Epidermal melanocyte (primary cell): ENCODE measurements around the gene LGALS9C.
"Not testable (repeated sequence)": the region's sequence is repeated elsewhere in the genome, so short reads cannot be mapped to it uniquely, and the experiment has no call there.

Experiments
- DNase-seq: peaks from one replicate; pipeline ENCODE4 v3.0.0; 2011; ENCODE audit warnings: low spot score; ENCODE audit not compliant: insufficient read length

Gene LGALS9C

DNA sequence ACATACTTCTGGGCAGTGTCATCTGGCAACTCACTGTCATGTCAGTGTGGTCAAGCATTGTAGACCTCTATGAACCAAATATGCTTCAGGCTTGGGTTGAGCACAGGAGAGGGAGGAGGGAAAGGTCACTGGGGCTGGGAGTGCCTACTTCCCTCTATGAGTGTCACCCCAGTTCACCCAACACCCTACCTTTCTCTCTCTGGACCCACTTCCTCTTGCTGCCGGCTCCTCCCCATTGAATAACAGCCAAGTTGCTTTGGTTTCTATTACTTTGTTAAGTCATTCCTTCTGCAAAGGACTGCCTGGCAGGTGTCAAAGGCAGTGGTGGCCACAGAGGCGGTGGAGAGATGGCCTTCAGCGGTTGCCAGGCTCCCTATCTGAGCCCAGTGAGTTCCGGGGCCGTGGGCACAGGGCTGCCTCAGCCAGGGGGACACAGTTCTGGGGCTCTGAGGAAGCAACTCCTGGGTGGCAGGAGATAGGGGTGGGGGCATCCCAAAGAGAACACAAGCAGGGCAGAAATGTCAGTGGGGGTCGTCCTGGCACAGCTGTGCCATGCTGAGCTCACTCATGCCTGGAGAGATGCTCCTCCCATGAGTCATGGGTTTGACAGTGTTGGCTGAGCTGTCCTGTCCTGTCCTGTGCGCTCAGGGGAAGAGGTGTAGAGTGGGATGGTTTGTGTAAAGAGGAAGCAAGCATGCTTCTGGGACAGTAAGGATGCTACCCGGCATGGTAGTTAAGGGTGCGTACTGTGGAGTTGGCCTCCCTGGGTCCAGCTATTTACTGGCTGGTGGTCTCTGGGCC lies at the start of gene LGALS9C:
Gene LGALS9C, plus strand, starts transcription at position 282 of the 801 bp plus-strand sequence. Its CDS starts 66 bp downstream, at position 348.
- not testable (repeated sequence) for DNase-seq

DNA sequence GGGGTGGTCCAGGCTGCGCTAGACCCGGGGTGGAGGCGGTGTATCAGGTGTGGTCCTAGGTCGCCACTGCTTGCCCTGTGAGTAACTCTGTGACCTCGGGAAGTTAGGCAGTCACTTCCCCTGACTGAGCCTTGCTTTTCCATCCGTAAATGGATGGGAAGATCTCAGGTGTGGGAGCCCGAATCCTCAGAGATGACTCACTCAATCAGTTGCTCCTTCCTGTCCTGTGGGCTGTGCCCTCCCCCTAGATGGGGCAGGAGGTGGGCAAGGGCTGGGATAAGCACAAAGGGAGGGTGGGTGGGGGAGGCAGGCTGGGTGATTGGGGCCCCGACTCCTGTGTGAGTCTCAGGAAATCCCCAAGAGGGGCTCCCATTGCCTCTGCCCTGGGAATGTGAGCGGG lies 44.4 kb upstream of the LGALS9C start:
- DNase-seq = not testable (repeated sequence)

DNA sequence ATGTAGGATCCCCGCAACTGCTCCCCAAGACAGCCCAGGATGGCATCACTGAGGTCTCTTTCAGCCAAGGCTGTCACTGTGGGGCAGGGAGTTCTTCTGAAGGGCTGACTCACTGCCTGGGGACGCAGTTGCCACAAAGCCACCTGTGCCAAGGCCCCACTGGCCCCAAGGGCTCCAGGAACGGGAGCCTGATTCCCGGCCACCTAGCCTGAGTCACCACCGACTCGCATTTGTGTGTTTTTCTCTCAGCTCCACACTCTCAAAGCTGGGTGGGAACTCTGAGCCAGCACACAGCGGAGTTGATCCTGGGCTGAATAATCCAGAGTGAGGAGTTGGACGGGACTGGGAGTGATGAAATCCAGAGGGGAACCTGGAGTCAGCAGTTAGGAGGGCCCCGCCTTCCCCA lies 37.1 kb upstream of the LGALS9C start:
- DNase-seq = not testable (repeated sequence)

- DNase-seq = not testable (repeated sequence)
Observed at GRCh38 chr17:18442093-18442492, 34.5 kb upstream of the LGALS9C start.

DNA sequence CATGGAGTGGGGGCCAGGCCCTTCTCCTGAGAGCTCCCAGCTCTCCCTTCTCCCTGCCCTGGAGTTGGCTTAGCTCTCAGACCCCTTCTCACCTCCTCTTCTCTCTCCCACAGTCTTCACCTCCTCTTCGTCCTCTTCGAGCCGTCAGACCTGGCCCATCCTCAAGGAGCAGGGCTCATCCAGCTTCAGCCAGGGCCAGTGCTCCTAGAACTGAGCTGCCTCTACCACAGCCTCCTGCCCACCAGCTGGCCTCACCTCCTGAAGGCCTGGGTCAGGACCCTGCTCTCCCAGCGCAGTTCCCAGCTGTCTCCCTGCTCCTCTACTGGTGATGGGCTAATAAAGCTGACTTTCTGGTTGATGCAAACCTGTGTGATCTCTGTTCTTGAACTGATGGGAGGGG lies 34.1 kb upstream of the LGALS9C start:
- not testable (repeated sequence) for DNase-seq

GRCh38 chr17:18447476-18448205 lies 28.9 kb upstream of the LGALS9C start:
- not testable (repeated sequence) for DNase-seq

DNA sequence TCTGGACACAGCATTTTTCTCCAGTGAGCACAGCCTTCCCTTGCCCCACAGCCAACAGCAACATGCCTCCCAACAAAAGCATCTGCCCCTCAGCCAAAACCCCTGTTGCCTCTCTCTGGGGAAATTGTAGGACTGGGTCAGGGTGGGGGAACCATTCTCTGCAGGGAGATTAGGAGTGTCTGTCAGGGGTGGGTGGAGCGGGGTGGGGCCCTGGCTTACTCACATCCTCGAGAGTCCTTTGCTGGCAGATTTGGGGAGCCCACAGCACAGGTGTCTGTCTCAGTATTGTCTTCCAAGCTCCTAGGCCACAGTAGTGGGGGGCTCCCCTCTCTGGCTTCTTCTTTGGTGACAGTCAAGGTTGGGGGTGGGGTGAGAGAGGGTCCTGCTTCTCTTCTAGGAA lies 28.3 kb upstream of the LGALS9C start:
- DNase-seq = not testable (repeated sequence)

DNA sequence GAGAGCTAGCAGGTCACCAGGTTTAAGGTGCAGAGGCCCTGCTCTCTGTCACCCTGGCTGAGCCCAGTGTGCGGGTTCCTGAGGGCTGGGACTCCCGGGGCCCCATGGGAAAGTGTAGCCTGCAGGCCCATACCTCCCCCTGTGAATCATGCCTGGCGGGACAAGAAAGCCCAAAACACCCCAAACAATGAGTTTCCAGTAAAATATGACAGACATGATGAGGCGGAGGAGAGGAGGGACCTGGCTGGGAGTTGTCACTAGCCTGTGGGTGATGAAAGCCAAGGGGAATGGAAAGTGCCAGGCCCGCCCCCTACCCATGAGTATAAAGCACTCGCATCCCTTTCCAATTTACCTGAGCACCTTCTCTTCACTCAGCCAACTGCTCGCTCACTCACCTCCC lies 26.8 kb upstream of the LGALS9C start:
- DNase-seq = not testable (repeated sequence)

DNA sequence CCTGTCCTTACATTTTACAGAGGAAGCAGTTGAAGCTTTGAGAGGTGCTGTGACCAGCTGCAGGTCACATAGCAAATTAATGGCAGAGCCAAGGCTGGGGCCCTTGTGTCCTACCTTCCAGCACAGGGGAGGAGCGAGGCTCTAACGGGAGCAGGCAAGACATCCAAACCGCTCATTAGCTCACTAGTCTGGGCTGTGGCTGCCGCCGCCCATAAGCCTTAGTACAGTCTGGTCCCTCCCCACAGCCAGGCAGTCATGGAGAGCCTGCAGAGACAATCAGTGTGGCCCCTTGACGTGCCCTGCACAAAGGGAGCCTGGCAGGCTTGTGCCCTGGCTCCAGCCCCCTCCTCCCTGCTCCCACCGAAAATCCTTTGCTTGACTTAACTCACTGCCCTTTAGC lies 25.6 kb upstream of the LGALS9C start:
- not testable (repeated sequence) for DNase-seq

DNA sequence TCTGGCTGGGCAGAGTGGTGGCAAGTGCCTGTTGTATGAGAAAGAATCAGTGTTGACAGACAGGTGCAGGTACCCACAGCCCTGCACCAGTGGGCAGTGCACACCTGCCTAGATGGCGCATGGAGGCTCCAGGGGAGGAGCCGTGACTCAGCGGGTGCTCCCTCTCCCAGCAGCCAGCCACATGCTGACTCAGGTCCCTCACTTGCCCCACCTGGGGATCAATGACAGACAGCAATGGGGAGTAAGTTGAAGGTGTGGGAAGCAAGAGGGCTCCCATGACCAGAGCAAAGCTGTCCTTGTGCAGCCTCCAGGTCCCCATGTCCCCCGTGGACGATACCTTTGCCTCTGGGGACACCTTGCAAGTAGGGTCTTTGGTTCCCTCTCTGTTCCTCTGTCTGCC lies 24.6 kb upstream of the LGALS9C start:
- not testable (repeated sequence) for DNase-seq

- peak; percentile 8 for DNase-seq
Observed at GRCh38 chr17:18459035-18459434, 17.6 kb upstream of the LGALS9C start.

DNA sequence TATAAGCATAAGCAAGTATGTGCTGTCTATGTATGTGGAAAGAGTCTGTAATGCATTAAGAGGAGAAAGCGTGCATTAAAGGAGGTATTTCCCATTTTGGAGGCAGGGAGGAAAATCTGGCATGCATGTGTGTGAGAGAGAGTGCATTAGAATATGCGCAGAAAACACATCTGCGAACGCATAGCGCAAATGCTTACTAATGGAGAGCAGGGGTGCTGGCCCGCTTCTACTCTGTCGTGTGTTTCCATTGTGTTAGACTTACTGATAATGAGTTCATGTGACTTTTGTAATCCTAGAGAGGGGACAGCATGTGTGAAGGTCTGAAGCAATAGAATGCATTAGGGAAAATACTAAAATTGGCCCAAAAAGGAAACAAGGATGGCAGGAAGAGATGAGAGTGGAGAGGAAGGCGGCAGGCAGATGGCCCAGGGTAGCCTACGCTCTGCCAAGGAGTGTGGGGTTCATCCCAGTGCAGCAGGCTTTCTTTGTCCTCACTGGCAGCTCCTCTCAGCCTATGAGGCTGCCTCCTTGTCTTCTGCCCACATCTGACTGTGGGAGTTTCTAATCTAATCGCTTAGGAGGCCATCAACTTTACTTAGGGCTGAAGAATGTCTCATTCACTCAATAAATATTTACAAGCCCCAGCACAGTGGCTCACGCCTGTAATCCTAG lies 12.6 kb upstream of the LGALS9C start:
- DNase-seq = peak; percentile 18

DNA sequence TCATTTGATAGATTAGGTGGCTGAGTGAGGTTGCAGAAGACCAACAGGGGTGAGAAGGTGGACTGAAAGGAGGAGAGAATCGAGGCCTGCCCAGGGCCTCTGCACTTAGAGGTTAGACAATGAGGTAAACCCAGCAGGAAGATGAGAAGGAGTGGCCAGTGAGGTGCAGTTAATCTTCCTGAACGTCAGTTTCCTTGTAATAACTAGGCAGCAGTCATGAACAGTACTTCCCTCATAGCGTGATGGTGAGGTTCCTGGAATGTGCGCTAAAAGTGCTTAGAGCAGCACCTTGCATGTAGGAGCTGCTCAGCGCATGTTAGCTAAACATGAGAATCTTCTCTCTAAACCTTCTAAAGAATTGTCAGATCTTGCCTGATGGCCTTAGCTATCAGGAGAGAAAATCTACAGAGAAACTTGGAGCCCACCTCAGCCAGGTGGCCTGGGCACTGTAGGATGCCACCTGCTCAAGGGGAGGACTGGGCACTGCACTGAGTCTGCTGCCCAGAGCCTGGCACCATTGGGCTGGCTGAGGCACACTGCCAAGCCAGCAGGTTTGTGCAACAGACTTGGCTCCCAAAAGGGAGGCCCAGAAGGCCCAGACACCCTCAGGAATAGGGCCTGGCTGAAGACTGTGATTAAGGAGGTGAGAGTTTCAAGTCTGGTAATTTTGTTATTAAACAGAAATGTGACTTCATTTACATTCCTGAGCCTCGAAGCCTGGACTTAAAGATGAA lies 10.2 kb upstream of the LGALS9C start:
- not testable (repeated sequence) for DNase-seq

DNA sequence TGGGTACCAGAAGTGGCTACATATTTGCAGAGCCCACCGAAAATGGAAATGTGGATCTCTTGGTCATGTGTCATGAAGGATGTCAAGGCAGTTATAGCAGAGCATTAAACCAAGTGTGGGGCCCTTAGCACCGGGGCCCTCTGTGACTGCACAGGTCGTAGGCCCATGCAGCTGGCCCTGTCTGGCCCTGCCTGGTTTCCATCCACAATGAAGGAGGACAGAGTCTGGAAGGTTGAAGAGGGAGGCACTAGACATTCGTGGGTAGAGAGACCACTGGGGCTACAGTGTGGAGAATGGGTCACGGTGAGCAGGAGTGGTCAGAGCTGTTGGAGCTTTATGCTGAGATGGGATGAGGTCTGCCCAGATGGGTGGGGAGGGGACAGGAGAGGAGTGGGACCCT lies 9.6 kb upstream of the LGALS9C start:
- DNase-seq = not testable (repeated sequence)

DNA sequence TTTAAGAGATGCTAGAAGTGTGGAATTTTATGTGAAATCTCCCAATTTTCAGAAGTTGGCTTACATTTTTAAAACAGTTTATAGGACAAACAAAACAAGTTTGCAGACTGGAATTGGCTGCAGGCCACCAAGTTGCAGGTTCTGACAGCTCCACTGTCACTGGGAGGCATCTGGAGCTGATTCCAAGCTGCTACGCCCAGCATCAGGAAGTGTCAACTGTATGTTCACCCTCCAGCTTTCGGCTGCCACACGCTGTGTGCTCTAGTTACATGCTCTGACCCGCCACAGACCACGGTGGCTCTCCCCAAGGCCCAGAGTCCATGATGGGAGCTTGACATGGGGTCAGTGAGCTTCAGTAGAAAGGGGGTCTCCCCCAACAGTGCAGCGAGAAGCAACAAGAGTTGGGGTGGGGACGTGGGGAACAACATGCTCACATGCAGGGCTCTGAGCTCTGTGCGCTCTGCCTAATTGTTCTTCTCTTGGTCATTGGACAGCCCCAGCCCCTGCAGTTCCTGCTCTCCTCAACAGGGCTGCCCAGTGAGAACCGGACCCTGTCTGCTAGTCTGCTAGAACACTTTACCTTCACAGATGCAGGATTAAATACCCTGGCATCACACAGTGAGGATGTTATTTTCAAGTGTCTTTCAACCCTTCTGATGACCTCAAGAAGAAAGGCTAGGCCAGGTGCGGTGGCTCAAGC lies 8.0 kb upstream of the LGALS9C start:
- not testable (repeated sequence) for DNase-seq

DNA sequence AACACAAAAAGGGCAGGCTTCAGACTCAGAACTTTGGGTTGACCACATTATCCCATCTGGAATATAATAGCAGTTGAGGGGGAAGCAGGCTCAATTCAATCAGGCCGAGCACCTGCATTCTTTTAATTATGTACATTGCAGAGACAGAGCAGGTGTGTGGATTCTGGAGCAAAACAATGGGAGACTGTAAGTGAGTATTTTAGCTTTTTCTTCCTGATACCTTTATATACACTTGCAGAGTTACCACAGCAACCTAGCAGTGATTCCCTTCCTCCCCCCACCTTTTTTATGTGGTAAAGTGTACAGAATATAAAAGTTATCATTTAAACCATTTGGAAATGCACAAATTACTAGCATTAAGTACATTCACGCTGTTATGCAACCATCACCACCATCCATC lies 6.8 kb upstream of the LGALS9C start:
- not testable (repeated sequence) for DNase-seq

- DNase-seq = not testable (repeated sequence)
Observed at GRCh38 chr17:18470345-18470930, 6.2 kb upstream of the LGALS9C start.

DNA sequence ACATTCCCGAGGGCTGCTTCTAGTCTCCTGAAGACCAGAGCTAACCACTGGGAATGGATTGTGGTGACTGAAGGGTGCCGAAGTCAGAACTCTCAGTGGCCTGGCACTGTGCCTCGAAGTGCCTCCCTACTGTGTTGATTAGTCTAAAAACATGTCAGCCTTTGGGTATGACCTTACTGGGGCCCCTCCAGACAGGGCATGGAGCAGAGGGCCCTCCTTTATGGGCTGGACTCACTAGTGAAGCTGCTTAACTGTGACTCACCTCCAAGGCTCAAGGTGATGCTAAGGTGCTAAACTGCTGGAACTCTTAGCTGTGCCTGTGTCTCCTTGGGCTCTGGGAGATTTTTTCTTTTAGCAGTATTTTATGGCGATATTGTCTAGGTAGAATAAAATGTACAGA lies 2.6 kb upstream of the LGALS9C start:
- DNase-seq = not testable (repeated sequence)

DNA sequence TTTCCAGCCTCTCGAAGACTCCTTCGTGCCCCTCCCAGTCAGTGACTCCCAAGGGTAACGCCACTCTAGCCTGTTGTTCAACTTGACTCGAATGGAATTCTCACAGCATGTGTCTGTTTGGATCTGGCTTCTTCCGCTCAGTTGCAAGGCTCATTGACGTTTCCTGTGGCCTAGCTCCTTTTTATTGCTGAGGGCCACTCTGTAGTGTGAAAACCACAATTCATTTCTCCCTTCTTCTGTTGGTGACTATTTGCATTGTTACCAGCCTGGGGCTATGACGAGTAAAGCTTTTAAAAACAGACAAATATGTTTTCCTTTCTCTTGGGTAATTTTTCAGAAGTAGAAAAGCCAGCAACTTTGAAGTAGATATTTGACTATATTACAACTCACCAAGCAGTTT lies 1.8 kb upstream of the LGALS9C start:
- not testable (repeated sequence) for DNase-seq

DNA sequence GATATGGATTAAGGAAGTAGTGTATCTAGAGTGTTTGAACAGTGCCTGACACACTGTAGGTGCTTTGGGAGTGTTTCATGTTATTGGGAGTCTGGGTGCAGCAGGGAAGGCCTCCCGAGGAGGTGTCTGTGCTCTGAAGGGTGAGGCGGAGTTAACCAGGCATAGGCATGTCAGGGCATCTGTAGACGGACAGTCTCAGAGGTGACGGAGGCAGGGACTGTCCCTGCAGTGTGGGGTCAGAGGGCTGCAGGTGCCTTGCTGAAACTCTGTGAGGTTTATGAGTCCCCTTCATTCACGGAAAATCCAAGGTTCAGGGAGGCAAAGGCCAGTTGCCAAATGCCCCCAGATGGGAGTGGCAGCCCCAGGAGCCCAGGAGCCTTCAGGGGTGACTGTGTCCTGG lies 778 bp downstream of the LGALS9C start:
- not testable (repeated sequence) for DNase-seq
